GM12873 (cell line): Measurements from ENCODE around the gene ATP6V0C.

Experiments used
- TF ChIP-seq, protein P1 (sequence below): IDR thresholded peaks from 2 replicates; pipeline ENCODE4 v1.5.1; 2012; ENCODE audit warnings: low read depth, mild to moderate bottlenecking, moderate library complexity, low read length, control low read depth; ENCODE audit not compliant: insufficient read depth; ENCODE audit errors: missing control alignments

ATP6V0C gene

DNA sequence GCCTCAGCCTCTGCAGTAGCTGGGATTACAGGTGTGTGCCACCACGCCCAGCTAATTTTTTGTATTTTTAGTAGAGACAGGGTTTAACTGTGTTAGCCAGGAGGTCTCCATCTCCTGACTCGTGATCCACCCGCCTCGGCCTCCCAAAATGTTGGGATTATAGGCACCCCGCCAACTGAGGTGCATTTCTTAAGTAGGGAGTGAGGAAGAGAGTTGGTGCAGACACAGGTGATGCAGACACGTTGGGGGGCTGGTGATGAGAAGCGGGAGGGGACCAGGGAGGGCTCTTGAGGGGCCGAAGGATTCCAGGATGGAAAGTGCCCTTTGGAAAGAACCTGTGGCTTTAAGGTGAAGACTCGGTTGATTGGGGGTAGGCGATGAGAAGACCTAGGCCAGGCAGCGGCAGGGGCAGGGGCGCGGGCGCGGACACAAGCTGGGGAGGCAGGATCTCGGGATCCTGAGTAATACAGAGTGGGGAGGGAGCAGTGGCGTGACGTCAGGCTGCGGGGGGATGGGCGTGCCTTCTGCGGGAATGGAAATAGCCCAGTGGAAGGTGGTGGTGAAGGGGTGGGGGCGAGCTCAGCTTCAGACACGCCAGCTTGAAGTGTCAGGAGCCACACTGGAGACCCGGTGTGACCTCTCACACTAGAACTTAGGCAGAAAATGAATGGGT, 2.5 kb upstream of the ATP6V0C start:
- TF ChIP-seq, protein P1, sequence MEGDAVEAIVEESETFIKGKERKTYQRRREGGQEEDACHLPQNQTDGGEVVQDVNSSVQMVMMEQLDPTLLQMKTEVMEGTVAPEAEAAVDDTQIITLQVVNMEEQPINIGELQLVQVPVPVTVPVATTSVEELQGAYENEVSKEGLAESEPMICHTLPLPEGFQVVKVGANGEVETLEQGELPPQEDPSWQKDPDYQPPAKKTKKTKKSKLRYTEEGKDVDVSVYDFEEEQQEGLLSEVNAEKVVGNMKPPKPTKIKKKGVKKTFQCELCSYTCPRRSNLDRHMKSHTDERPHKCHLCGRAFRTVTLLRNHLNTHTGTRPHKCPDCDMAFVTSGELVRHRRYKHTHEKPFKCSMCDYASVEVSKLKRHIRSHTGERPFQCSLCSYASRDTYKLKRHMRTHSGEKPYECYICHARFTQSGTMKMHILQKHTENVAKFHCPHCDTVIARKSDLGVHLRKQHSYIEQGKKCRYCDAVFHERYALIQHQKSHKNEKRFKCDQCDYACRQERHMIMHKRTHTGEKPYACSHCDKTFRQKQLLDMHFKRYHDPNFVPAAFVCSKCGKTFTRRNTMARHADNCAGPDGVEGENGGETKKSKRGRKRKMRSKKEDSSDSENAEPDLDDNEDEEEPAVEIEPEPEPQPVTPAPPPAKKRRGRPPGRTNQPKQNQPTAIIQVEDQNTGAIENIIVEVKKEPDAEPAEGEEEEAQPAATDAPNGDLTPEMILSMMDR = no peak

DNA sequence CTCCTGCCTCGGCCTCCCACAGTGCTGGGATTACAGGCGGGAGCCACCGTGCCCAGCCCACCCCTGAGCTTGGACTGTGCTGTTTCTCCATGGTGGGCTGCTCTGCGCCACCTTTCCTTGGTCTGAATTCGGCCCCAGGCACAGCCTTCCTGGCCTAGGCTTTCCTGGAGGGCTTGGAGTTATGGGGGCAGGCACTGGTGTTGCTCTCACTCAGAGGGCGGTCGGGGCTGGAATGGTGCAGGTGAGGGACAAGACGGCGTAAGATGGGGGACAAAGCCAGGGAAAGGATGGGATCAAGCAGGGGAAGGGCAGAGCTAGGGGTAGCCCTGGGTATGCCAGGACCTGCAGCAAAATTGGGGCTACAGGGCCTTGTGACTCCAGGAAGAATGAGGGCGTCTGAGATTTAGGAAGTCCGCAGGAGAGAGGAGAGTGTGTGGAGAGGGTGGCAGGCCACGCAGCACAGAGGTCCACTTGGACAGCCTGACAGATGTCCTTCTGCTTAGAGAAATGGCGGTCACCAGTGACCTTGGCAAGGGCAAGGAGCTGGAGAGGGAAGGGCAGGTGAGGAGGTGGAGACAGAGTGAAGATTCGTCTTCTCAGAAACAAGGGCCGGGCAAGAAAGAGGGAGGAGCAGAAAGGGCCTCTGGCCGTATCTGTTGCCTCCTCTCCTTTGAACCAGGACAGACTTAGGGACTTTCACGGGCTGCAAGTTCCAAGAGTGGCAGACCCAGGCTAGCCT, 1.6 kb upstream of the ATP6V0C start:
- TF ChIP-seq, protein P1 = no peak

DNA sequence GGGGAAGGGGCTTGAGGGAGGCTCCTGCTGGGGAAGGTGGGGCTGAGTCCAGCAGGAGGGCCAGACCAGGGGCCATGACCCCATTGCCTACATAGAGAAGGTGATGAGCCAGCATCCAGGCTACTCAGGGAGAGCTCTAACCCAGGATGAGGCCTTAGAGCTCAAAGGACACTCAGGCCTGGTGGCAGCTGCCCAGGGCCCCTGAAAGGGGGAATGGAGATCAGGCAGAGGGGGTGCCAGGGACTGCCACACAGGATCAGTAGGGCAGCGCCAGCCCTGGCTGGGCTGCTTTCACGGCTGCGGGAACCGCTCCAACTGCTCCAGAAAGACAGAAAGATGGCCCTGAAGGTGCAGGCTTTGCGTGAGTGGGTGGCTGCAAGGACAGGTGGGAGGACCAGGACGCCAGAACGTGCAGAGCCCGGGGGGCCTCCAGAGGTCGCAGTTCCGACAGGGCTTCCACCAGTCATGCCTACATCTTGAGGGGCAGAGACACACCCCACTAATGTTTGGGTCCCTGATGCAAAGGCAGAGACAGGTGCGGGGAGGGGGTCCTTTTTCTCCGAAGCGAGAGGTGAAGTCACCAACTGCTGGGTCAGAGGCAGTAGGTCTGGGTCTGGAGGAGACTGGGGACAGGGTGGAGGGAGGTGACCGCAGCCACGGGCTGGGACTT, 882 bp upstream of the ATP6V0C start:
- TF ChIP-seq, protein P1 = peak; percentile 18

DNA sequence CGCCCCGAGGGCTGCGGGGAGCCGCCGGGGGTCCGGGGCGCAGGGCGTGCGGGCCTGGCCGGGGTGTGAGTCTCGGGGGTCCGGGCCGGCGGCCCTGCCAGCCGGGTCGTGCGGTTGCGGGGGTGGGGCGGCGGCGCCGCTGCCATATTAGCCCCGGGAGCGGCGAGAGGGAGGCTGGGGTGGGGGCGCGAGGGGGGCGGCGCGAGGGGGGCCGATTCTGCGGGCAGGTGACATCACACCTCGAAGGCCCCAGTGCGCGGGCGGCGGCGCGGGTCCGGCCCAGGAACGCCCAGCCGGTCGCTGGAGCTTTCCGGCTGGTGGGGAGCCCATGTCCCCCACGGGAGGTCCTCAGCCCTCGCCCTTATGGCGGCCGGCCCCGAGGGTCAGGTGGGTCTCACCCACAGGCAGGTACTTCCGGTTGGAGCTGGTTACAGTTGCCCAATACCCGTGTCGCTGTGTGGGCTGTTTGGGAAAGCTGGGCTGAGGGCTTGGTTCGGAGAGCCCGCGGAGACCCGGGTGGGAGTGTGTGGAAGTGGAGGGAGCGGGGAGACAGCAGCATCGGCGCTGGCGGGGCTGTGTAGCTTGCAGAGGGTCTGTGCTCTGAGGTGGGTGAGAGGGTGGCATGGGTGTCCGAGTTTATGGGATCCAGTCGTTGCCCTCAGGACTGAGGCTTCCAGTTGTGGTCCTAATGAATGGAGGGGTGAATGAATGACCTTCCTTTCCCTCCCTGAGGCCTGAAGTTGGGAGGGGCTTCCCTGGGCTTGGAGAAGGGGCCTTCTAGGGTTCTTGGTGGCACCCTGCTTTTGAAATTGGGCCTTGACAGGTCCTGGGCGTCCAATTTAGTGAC, 804 bp downstream of the ATP6V0C start:
- TF ChIP-seq, protein P1 = no peak

DNA sequence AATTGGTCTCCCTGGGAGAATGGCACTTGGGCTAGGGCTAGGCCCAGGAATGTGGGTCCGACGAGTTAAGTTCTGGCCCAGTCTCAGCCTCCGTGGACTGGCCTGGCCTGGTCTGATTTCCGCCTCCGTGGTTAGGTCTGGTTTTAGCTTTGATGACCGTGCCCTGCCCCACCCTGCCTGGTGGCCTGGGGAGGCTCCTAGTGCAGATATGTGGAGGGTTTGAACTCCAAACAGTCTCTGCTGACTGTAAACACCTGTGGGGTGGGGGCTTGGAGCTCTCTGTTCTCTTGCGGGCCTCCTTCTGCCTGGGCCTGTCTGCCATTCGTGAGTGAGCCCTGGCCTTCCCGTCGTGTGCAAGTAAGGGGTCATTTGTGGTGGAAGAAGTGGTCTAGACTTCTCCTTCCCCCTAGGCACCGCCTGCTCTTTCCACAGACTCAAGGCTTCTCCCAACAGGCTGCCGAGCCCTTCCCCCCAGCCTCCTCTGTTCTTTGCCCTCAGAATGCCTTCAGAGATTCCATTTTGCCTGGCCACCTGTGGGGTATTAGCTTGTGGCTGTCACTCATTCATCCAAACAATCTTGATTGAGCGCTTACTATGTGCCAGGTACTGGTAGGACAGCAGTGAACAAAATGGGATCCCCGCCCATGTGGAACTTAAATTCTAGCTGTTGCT, 1.6 kb downstream of the ATP6V0C start:
- TF ChIP-seq, protein P1 = no peak

DNA sequence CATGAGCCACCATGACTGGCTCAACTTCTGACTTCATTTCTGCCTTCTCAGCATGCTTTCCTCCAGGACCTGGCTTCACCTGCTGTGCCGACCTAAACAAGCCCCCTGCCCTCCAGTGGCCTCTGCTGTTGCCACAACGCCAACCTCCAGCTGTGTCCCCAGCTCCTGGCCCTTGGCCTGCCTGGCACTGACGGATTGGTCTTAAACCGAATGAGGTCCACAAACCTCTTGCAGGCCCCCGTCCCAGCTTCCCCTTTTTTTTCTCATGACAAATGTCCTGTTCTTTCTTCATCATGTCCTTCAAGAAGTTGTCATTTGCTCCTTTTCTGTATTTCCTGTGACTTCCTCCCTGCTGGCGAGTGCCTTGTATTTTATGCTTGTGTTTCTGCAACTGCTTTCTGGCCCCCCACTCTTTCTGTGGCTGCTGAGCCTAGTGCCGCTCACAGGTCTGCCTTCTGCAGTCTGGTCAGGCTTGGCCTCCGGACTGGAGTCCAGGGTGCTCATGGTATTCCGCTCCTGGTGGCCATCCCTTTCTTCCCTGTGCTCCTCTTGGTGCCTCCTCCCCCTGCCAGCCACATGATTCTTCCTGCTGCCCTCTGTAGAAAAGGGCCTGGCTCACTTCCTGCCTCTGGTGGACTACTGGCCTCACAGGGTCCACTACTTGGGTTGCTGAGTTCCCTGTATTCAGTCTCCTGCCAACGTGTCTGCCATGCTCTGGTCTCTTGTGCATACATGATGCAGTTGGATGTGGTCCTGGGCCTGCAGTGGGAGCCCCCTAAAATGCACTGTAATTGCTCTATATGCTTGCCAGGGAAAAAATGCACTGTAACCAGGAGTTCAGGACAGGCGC, 2.9 kb downstream of the ATP6V0C start:
- TF ChIP-seq, protein P1 = no peak
